Measurements from ENCODE around the gene NLN. TPM values are rescaled to one million over a fixed set of nuclear protein-coding genes. Genes with fewer than 3 reads are reported as not detected.

Gene NLN
- total and polyA plus RNA-seq, 2 of the 13 experiments (the other 11 are each of a cell fraction or from before 2014, with no cell fraction given), result 11.9 to 36.7 TPM

- TF ChIP-seq ZBTB7B (CRISPR knock-in tag; IDR thresholded peaks at IDR 0.05), result peak; percentile 81
- no peak for TF ChIP-seq PHF21A (CRISPR knock-in tag; IDR thresholded peaks at IDR 0.05)
- 0 out of 2 replicates have a peak, but pooled peaks have one; percentile 43 for TF ChIP-seq REXO4 (CRISPR knock-in tag; IDR thresholded peaks at IDR 0.05; ENCODE audit: borderline replicate concordance)
- TF ChIP-seq ZNF619 (CRISPR knock-in tag; IDR thresholded peaks at IDR 0.05), result 0 out of 2 replicates have a peak, but pooled peaks have one; percentile 11
- peak; percentile 32 for TF ChIP-seq THAP11 (CRISPR knock-in tag; IDR thresholded peaks at IDR 0.05)
- no peak; the same call in 1 of the 2 replicates for TF ChIP-seq ERF (CRISPR knock-in tag; IDR thresholded peaks at IDR 0.05)
- TF ChIP-seq ZNF24 (IDR thresholded peaks at IDR 0.05), result no peak
- no peak for TF ChIP-seq HBP1 (CRISPR knock-in tag; IDR thresholded peaks at IDR 0.05; ENCODE audit: low read depth)
- peak; percentile 49; the same call in 1 of the 2 replicates for TF ChIP-seq MXD4 (CRISPR knock-in tag; IDR thresholded peaks at IDR 0.05)
- no peak for TF ChIP-seq AHR (CRISPR knock-in tag; IDR thresholded peaks at IDR 0.05)
- TF ChIP-seq MYPOP (CRISPR knock-in tag; IDR thresholded peaks at IDR 0.05), result peak; percentile 77; the same call in 1 of the 2 replicates
- peak; percentile 61 for TF ChIP-seq PHF20 (CRISPR knock-in tag; IDR thresholded peaks at IDR 0.05)
- no peak for TF ChIP-seq BCLAF1 (IDR thresholded peaks at IDR 0.05)
- TF ChIP-seq ZNF282 (IDR thresholded peaks at IDR 0.05; ENCODE audit: partially characterized antibody), result no peak
- no peak for TF ChIP-seq ZKSCAN5 (CRISPR knock-in tag; IDR thresholded peaks at IDR 0.05)
- TF ChIP-seq ZNF567 (CRISPR knock-in tag; IDR thresholded peaks at IDR 0.05; ENCODE audit: borderline replicate concordance), result no peak
- TF ChIP-seq ZNF687 (CRISPR knock-in tag; IDR thresholded peaks at IDR 0.05), result peak; percentile 86
- no peak for TF ChIP-seq ZNF101 (CRISPR knock-in tag; IDR thresholded peaks at IDR 0.05; ENCODE audit: borderline replicate concordance, low read depth)
- no peak for TF ChIP-seq HMG20B (CRISPR knock-in tag; conservative IDR thresholded peaks at IDR 0.05)
Observed at GRCh38 chr5:65721720-65722574, at the start of gene NLN, which contains the start of gene SGTB (continued).

Data from HepG2 (cell line).